GM18499 (cell line): ENCODE measurements around the gene TINCR.

Experiments used
- ATAC-seq: cut with Tn5 transposase; IDR thresholded peaks from one replicate; pipeline ENCODE4 v1.9.1; 2021; ENCODE audit warnings: moderate number of reproducible peaks; ENCODE audit not compliant: insufficient read depth, unreplicated experiment

The TINCR gene

GRCh38 chr19:5522106-5522505, 45.6 kb downstream of the TINCR start:
- no peak for ATAC-seq

GRCh38 chr19:5520501-5520900, 47.3 kb downstream of the TINCR start:
- no peak for ATAC-seq

GRCh38 chr19:5519076-5519475, 48.7 kb downstream of the TINCR start:
- ATAC-seq, result no peak

GRCh38 chr19:5515737-5516136, 52.0 kb downstream of the TINCR start:
- no peak for ATAC-seq

- ATAC-seq, result no peak
These were observed 53.8 kb downstream of the TINCR start for GRCh38 chr19:5514001-5514400.

- ATAC-seq, result no peak
These were observed 55.0 kb downstream of the TINCR start for GRCh38 chr19:5512715-5513114.
